Stimulated activated CD8-positive, alpha-beta memory T cell treated with anti-CD3 and anti-CD28 coated beads, Interleukin-7, amount 100 ng/mL, for 48 hours (primary cell): ENCODE results near the gene MTA3.
"Not testable (repeated sequence)": the region's sequence is repeated elsewhere in the genome, so short reads cannot be mapped to it uniquely, and the experiment has no call there.

ENCODE experiments used
- DNase-seq, 2 donors: peaks; one replicate each; pipeline ENCODE4 v3.0.0-alpha.2; 2020; ENCODE audit warnings: low read depth in 1 of 2; ENCODE audit errors: extremely low read depth in 1 of 2

The MTA3 gene

GRCh38 chr2:42606166-42606565 is 37.7 kb downstream of the MTA3 start:
- DNase-seq: not testable (repeated sequence)

GRCh38 chr2:42607101-42607637 is 38.7 kb downstream of the MTA3 start:
- no peak for DNase-seq

- DNase-seq: no peak
These were observed 45.0 kb downstream of the MTA3 start for GRCh38 chr2:42613281-42614064.

- no peak for DNase-seq
These were observed 46.4 kb downstream of the MTA3 start for GRCh38 chr2:42614838-42615237.

- DNase-seq: no peak
These were observed 49.7 kb downstream of the MTA3 start for GRCh38 chr2:42618116-42618515.

GRCh38 chr2:42618972-42619371 is 50.5 kb downstream of the MTA3 start:
- no peak for DNase-seq

- DNase-seq: not testable (repeated sequence)
These were observed 53.2 kb downstream of the MTA3 start for GRCh38 chr2:42621626-42622025.

GRCh38 chr2:42622943-42623676 is 54.7 kb downstream of the MTA3 start:
- DNase-seq: no peak

GRCh38 chr2:42624047-42624446 is 55.6 kb downstream of the MTA3 start:
- no peak for DNase-seq

GRCh38 chr2:42628024-42628423 is 59.6 kb downstream of the MTA3 start:
- DNase-seq: not testable (repeated sequence)

GRCh38 chr2:42636934-42637333 is 68.5 kb downstream of the MTA3 start:
- DNase-seq: no peak

GRCh38 chr2:42638080-42638784 is 69.8 kb downstream of the MTA3 start:
- no peak for DNase-seq

- no peak for DNase-seq
These were observed 71.1 kb downstream of the MTA3 start for GRCh38 chr2:42639340-42640077.

- DNase-seq: no peak
These were observed 71.8 kb downstream of the MTA3 start for GRCh38 chr2:42640261-42640660.

- not testable (repeated sequence) for DNase-seq
These were observed 73.9 kb downstream of the MTA3 start for GRCh38 chr2:42642371-42642770.

- DNase-seq: no peak
These were observed 77.1 kb downstream of the MTA3 start for GRCh38 chr2:42645551-42645950.

- no peak for DNase-seq
These were observed 80.4 kb downstream of the MTA3 start for GRCh38 chr2:42648796-42649195.

GRCh38 chr2:42651057-42651456 is 82.6 kb downstream of the MTA3 start:
- DNase-seq: no peak

- DNase-seq: no peak
These were observed 83.7 kb downstream of the MTA3 start for GRCh38 chr2:42652086-42652485.

- no peak for DNase-seq
These were observed 84.6 kb downstream of the MTA3 start for GRCh38 chr2:42653039-42653438.
